NCI-H146 (cell line): Measurements from ENCODE around the gene STK4.
"Not testable (repeated sequence)": the region's sequence is repeated elsewhere in the genome, so short reads cannot be mapped to it uniquely, and the experiment has no call there.

ENCODE experiments used
- DNase-seq: peaks from one replicate; lab custom pipeline; 2025; lab: John Stamatoyannopoulos, UW

Gene STK4

DNA sequence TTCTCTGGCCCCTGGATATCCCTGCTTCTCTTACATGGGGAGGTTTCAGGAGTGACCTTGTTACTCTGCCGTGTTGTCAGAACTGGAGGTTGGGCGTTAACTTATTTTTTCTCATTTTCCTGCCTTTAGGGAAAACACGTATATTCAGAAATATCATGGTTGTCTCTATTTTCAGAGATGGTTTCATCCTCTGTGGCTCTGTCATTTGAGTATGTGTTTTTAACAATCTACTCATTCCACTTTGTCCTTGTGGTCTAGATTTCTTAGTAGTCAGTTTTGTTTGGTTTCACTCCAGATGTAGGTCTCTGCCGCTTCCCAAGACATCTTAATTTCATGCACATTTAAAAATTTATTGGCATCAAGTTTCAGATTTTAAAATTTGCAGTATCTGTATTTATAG, 88.7 kb downstream of the STK4 start:
- no peak for DNase-seq

DNA sequence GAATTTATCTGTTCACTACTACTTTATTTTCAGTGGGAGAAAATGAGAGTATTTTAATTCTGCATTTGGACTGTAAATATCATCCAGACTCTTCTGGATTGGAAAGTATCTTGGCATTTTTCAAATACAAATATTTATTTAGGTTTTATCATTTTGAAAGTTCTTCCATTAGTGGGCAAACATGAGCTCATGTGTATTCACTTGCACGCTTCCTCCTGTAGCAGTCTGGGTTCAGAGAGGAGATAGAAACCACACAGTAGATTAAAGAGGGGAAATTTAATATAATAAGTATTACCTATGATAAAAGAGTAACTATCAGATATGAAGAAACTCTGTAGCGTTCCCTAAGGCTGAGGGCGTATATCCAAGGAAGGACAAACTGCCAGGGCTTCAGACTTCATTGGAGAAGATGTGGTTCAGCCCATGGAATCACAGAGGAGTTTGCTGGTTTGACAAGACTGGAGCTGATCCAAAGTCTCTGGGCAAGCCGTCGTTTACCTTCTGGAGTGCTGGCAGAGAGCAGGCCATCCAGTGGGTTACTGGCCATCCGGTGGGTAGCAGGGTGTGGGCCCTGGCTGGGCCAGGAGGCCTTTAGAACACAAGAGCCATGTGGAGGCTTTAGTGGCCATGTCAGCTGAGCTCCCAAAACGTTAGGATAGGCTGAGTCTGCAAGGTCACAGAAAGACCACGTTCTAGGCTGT, 90.3 kb downstream of the STK4 start:
- DNase-seq = no peak

DNA sequence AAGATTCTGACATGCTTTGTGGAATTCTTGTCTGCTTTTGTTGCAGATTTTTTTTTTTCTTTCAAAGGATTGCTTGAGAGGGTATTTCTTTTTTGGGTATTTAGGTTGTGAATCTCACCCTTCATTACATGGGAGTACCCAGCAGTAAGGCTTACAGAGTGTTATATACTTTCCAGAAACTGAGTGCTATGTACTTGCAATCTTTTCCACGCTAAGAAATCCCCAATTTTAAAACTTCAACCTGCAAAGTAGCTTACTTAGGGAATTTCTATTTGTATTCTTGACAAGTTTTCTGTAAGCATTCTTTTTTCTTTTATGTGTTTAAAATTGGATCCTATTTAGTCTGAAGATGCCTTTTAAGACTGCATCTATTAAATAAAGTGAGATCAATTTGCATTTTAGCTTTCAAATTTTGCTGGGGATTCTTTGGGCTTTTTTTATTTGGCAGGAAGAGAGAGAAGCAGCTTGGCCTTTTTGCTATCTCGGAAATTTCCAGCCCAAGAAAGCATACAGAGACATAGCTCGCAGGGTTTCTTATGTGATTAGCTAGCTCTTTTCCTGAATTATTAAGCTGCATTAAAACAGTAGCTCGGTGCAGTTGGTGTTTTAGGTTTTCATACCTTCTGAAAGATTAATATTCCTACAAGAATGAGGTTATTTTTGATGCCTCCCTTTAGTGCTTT, 92.0 kb downstream of the STK4 start:
- no peak for DNase-seq

DNA sequence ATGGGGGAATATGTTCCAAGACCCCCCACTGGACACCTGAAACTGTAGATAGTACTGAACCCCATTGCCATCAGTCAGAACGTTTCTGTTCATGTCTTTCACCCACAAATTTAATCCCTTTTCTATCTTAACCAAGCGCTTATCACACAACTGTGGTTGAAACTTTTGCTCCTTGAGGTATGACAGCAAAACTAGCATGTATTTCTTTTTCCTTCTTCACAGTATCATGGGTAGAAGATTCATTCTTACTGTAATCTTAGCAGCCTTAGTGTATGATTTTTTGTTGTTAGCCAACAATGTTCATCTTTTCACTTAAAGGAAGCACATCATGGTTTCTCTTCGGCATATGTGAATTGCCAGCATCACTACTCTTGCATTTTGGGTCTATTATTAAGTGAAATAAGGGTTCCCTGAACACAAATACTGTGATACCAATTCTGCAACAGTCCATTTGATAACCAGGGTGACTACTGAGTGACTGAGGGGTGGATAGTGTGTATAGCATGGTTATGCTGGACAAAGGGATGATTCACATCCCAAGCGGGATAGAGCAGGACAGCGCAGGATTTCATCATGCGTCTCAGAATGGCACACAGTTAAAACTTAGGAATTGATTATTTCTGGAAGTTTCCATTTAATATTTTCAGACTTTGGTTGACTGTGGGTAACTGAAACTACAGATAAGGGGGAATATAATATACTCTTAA, 92.9 kb downstream of the STK4 start:
- DNase-seq = no peak

DNA sequence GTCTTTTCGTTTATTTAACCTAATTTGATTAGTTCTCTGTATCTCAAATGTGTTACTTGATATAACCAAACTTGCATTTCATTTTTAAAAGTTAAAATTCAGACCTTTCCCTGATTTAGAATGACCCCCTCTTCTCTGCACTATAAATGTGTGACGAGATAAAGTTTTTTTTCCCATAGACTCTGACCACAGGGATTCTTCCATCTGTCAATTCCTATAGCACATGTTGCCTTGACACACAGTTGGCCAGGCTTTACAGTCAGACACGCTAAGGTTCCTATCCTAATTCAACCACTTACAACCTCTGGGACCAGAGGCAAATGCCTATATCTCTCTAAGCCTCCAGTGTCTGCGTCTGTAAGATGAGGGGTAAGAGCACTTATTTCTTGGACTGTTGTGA, 94.0 kb downstream of the STK4 start:
- DNase-seq = no peak

DNA sequence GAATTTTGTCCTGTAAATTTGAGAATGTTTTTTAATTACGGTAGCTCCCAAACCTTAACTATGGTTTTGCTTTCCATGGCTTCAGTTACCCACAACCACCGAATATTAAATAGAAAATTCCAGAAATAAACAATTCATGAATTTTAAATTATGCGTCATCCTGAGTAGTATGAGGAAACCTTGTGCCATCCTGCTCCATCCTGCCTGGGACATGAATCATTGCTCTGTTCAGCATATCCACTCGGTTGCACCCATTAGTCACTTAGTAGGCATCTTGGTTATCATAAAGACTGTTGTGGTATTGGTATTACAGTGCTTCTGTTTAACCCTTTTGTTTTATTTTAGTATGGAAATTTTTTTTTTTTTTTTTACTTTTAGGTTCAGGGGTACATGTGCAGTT, 94.9 kb downstream of the STK4 start:
- DNase-seq = no peak

DNA sequence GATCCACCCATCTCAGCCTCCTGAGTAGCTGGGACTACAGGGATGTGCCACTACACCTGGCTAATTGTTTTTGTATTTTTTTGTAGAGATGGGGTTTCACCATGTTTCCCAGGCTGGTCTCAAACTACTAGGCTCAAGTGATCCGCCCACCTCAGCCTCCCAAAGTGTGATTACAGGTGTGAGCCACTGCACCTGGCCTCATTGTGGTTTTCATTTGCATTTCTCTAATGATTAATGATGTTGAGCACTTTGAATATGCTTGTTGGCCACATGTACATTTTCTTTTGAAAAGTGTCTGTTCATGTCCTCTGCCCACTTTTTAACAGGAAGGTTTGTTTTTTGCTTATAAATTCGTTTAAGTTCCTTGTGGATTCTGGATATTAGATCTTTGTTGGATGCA, 96.8 kb downstream of the STK4 start:
- DNase-seq = not testable (repeated sequence)

DNA sequence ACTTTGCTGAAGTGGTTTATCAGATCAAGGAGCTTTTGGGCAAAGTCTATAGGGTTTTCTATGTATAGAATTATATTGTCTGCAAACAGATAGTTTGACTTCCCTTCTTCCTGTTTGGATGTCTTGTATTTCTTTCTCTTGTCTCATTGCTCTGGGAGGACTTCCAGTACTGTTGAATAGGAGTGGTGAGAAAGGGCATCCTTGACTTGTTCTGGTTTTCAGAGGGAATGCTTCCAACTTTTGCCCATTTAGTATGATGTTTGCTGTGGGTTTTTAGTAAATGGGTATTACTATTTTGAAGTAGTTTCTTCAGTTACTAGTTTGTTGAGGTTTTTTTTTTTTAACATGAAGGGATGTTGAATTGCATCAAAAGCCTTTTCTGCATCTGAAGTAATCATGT, 98.5 kb downstream of the STK4 start:
- DNase-seq = no peak

DNA sequence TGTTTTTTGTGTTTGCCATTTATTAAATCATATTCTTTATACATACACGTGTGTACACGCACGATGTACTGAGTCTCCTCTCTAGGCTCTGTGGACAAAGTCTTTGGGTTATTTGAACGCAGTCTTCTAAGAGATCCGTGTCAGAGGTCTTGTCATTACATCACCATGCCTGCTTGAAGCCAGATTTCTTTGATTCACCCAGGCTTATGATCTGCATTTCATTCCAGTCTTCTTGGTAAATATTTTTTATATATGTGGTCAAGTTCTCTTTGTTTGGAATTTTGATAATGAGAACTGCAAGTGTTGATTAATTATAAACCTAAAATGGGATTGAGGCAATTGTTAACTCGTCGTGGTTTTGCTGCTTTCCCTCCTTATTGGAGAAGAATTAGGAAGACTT, 100.1 kb downstream of the STK4 start:
- no peak for DNase-seq

DNA sequence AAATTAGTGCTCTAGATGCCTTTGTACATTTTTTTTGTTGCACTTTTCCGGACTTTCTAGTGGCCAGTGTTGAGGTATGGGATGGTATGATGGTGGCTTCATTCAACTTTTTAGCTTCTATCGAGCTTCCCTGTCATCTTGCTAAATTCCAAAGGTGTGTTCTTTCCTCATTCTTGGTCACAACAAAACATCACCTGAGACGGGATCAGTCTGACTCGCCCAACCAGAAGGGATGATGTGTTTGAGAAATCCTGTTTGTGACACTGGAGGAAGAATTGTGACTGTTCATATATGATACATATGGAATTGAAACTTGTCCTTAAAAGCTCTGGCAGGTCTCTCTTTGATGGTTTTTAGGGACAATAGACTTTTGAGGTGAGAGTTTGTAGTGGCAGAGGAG, 100.8 kb downstream of the STK4 start:
- no peak for DNase-seq

DNA sequence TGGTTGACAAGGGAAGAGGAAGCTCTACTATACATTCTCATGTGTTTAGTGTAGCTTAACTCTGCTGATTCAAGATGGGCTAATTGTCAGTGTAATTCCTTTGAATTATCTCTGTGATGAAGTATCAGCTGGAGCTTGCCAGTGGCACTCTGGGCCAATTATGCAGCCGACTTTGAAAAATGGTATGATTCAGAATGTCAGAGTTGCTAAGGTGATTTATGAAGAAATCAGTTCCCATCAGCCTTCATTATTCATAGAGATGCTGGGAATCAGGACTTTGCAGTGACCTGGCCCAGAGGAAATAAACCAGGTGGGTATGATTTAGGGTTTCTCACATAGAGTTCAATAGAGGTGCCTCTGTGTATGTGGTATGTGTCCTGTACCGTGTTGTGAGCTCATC, 101.2 kb downstream of the STK4 start:
- no peak for DNase-seq

DNA sequence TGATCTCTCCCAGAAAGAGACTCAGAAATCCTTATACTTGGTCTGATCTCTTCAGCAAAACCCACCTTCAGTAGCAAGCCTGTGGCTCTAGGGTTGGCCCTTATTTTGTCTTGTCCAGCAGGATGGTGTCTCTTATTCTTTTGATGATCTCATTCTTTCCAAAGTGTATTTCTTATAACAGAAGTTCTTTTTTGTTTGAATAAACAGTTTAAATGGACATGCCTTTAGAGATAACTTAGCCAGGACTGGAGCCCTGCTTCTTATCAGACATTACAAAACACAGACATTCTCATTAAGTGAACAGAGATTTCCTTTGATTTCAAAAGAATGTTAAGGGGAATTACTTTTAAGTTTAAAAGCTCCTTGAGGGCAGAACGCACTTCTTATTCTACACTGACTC, 102.9 kb downstream of the STK4 start:
- no peak for DNase-seq

DNA sequence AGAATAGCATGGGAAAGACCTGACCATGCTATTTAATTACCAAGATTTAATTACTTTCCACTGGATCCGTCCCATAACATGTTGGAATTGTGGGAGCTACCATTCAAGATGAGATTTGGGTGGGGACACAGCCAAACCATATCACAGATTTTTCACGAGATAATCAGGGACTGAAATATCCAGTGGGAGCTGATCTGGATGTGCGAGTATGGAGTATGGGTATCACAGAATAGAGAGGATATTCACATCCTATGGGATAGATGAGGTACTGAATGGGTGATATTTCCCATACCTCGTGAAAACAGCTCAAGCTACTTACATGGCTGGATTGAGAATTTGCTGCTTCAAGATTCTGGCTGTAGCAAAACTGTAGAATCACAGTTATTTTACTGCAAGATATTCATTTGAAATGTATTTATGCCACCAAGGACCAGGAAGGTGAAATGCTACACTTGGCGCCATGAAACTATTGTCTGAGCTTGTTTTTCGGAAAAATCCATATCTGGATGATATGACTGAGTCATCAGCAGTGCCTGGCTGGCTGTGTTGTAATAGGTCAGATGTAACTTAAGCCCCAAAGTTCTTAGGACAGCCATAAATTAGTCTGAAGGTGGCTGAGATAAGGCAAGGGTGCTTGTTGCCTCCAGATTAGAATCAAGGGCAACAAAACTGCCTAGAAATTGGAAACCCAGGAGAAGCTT, 104.8 kb downstream of the STK4 start:
- DNase-seq = no peak

DNA sequence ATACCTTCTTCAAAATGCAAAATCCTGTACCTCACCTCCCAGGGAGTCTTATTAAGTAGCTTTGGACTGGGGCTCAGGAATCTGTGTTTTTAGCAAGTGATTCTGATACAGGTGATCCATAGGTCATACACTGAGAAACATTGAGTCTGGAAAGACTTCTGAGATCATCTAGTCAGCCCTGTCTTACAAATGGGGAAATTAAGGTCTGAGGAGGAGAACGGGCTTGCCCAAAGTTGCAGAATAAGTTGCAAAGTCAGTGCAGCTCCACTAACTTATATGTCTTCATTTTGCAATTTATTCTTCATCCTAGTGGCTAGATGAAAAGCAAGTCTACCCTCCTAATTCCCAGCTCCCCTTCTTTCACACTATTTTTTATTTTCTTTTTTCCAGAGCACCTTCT, 105.8 kb downstream of the STK4 start:
- no peak for DNase-seq

DNA sequence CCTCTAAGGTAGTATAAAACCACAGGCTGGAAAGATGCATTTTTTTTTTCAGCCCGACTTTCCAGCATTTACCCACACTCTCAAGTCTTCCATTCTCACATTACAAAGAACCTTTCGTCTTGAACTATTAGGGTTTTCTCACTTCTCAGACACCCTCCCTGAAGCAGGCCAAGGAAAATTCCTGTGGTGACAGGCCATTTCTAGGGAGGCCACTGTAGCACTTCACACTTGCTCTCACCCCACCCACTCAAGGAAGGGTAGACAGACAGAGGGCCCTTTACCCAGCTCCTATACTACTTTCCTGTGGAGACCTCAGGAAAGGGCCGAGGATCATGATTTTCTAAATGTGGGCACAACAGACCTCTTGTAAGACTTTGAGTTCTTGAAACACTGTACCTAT, 106.9 kb downstream of the STK4 start:
- no peak for DNase-seq

DNA sequence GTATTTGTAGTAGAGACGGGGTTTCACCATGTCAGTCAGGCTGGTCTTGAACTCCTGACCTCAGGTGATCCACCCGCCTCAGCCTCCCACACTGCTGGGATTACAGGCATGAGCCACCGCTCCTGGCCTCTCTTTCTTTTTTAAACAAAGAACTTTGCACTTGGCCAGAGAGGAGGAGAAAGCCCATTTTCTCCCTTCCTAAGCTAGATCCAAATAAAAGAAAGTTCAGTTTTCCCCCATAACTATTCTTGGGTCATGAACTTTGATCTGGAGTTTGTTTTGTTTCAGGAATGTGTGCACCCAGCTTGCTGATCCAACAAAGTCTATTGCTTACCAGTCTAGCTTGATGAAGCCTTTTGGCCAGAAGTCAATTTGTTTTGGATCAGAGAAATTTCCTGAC, 111.2 kb downstream of the STK4 start:
- no peak for DNase-seq

DNA sequence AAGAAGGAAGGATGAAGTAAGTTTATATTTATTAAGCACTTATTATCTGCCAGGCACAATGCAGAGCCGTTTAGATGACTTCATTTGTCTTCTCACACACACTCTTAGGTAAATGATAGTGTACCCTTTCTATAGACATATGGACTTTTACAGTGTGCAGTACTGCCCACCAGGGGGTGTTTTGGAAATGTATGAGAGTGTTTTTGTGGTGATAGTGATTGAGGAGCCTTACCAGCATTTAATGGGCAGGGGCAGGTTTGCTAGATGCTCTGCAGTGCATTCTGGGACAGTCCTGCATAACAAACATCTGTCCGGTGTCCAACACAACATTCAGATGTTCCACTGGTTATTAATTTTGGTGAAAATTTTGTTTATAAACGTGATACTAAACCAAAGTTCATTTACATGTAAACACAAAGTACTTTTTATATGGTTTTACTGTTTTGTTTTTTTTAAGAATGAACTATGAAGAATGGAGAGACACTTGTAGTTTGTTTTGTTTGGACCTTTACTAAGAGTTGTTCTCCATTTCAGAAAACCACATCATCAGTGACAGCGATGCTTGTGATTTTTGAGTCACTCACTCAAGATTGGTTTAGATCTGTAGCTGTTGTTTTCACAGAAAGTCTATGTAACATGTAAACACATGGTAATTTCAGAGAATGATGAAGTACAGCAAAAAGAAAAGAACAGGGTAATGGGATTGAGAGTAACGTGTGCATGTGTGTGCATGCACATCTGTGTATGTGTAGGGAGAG, 114.7 kb downstream of the STK4 start:
- DNase-seq = no peak

DNA sequence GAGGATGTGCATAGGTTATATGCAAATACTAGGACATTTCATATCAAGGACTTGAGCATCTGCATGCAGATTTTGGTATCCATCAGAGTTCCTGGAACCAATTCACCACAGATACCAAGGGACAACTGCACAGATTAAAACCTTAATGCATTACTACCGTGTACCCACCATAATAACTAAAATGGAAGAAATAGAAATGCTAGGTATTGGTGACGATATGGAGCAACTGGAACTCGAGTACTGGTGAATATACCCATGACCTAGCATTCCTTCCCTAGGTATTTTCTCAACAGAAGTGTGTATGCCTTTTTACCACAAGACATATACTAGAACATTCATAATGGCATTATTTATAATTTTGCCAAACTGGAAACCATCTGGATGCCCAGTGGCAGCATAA, 116.2 kb downstream of the STK4 start:
- no peak for DNase-seq

DNA sequence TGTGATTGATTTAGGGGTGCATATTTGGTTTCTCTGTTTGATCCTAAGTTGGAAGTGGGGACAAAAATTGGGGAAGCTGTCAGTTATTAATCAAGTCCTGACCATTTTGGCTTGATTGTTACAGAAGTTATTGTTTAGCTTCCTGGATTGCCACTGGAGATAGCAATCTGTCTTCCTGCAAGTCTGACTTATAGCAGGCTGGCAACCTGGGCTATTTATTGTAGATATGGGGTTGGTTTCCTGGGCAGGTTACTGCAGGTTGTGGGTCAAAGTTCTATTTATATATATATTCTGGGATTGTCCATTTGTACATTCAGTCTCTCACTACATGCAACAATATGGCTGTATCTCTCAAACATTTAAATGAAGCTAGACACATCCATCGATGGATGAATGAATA, 116.8 kb downstream of the STK4 start:
- DNase-seq = no peak

DNA sequence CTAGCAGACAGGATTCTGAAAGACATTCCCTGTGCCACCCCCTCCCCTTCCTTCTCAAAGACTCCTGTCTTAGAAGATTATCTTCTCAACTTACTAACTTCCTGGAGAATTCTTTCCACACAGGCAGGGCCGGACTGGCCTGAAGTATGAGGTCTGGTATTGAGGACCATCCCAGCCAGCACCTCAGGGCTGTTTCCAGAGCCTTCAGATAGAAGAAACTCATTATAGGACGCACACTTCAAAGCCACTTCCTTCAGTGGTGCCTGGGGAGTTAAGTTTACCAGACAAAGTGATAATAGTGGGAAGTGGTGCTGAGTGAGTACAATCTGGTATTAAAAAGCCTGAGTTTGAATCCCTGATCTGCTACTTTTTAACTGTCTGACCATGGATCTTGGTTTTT, 119.0 kb downstream of the STK4 start:
- DNase-seq = no peak

DNA sequence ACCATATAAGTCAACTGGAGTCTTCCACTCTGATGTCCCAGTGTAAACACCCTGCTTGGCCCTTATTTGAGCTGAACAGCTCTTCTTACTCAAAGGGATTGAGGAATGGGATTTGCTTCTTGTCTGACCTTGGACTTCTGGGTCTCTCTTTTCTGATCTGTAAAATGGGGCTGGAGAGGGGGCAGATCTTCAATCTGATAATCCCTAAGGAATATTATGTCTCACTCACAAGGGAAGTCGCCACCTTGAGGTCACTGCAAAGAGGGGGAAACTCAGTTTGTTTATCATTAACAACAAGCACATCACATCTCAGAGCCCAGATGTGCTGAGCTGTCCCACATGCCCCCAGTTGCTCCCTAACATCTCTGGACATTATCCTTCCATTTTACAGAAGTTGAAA, 119.6 kb downstream of the STK4 start:
- DNase-seq = no peak
